HEK293 (cell line): ENCODE measurements around the gene DLGAP3.

Experiments
- CTCF ChIA-PET: fragments of 350-600 bp; formaldehyde crosslinking; extraction: SDS; loops from one replicate; lab custom pipeline; 2021; ENCODE audit warnings: antibody characterized with exemption; lab: Yijun Ruan, JAX
- POLR2A ChIA-PET: fragments of 300-600 bp; formaldehyde crosslinking; extraction: SDS; loops from one replicate; lab custom pipeline; 2020; ENCODE audit warnings: antibody characterized with exemption, inconsistent platforms; lab: Yijun Ruan, JAX
- H3K27ac ChIP-seq: fragments of 200-500 bp; sonication (Bioruptor generic); 2 replicates; pipeline ENCODE4 v1.5.1; 2014; ENCODE audit warnings: low read depth, low read length, control low read depth, inconsistent platforms; ENCODE audit errors: extremely low read depth
- H3K36me3 ChIP-seq, 2 experiments: fragments of 200-500 bp in 1 of 2; sonication (Bioruptor generic) in 1 of 2; 1 replicate in 1 of 2; 2 replicates in 1 of 2; pipeline ENCODE4 v1.5.1; 2014 to 2017; ENCODE audit warnings: inconsistent platforms in 2 of 2, low read length in 2 of 2; ENCODE audit not compliant: control insufficient read depth in 2 of 2, insufficient read depth in 1 of 2
- H3K4me1 ChIP-seq: fragments of 200-500 bp; sonication (Bioruptor generic); 2 replicates; pipeline ENCODE4 v1.5.1; 2014; ENCODE audit warnings: mild to moderate bottlenecking, low read length, inconsistent platforms; ENCODE audit not compliant: control insufficient read depth, insufficient read depth
- H3K4me3 ChIP-seq: 2 replicates; pipeline ENCODE4 v1.5.1; 2011; ENCODE audit warnings: low read depth, mild to moderate bottlenecking, control low read depth, low read length, moderate library complexity
- H3K9me3 ChIP-seq: fragments of 200-500 bp; sonication (Bioruptor generic); 2 replicates; pipeline ENCODE4 v1.5.1; 2014; ENCODE audit warnings: low read depth, low read length, inconsistent platforms; ENCODE audit not compliant: control insufficient read depth, insufficient read depth
- HOXD13 ChIP-seq: sonication (generic); formaldehyde crosslinking; IDR thresholded peaks from 2 replicates; pipeline ENCODE4 v1.8.0; 2022; ENCODE audit warnings: missing genetic modification reagents, borderline replicate concordance
- INSM2 ChIP-seq: fragments of 450-650 bp; formaldehyde crosslinking; IDR thresholded peaks from 2 replicates; pipeline ENCODE4 v1.5.1; 2016; ENCODE audit warnings: missing biosample characterization, missing genetic modification characterization
- KLF7 ChIP-seq: fragments of 450-650 bp; formaldehyde crosslinking; IDR thresholded peaks from 2 replicates; pipeline ENCODE4 v1.5.1; 2016; ENCODE audit warnings: missing biosample characterization, missing genetic modification characterization, borderline replicate concordance
- MZF1 ChIP-seq: fragments of 450-650 bp; formaldehyde crosslinking; IDR thresholded peaks from 2 replicates; pipeline ENCODE4 v1.5.1; 2017; ENCODE audit warnings: missing biosample characterization, missing genetic modification characterization, borderline replicate concordance
- OSR2 ChIP-seq: fragments of 450-650 bp; formaldehyde crosslinking; IDR thresholded peaks from 2 replicates; pipeline ENCODE4 v1.5.1; 2016; ENCODE audit warnings: missing biosample characterization, missing genetic modification characterization
- OVOL3 ChIP-seq: fragments of 450-650 bp; formaldehyde crosslinking; IDR thresholded peaks from 2 replicates; pipeline ENCODE4 v1.5.1; 2016; ENCODE audit warnings: missing biosample characterization, missing genetic modification characterization
- RBAK ChIP-seq: fragments of 450-650 bp; formaldehyde crosslinking; IDR thresholded peaks from 2 replicates; pipeline ENCODE4 v1.5.1; 2016; ENCODE audit warnings: missing biosample characterization, missing genetic modification characterization
- SP3 ChIP-seq: fragments of 450-650 bp; formaldehyde crosslinking; IDR thresholded peaks from 2 replicates; pipeline ENCODE4 v1.5.1; 2016; ENCODE audit warnings: missing biosample characterization, missing genetic modification characterization
- ZBTB21 ChIP-seq: fragments of 450-650 bp; formaldehyde crosslinking; IDR thresholded peaks from 2 replicates; pipeline ENCODE4 v1.5.1; 2017; ENCODE audit warnings: missing biosample characterization, missing genetic modification characterization
- ZNF148 ChIP-seq: fragments of 450-650 bp; formaldehyde crosslinking; IDR thresholded peaks from 2 replicates; pipeline ENCODE4 v1.5.0; 2017; ENCODE audit warnings: missing biosample characterization, missing genetic modification characterization, borderline replicate concordance
- ZNF169 ChIP-seq: fragments of 450-650 bp; formaldehyde crosslinking; IDR thresholded peaks from 2 replicates; pipeline ENCODE4 v1.5.1; 2016; ENCODE audit warnings: missing biosample characterization, missing genetic modification characterization
- ZNF175 ChIP-seq: fragments of 450-650 bp; formaldehyde crosslinking; IDR thresholded peaks from 2 replicates; pipeline ENCODE4 v1.5.1; 2016; ENCODE audit warnings: missing biosample characterization, missing genetic modification characterization
- ZNF214 ChIP-seq: fragments of 450-650 bp; formaldehyde crosslinking; IDR thresholded peaks from 2 replicates; pipeline ENCODE4 v1.5.1; 2017; ENCODE audit warnings: missing biosample characterization, mild to moderate bottlenecking, missing genetic modification characterization, borderline replicate concordance
- ZNF311 ChIP-seq: fragments of 450-650 bp; formaldehyde crosslinking; IDR thresholded peaks from 2 replicates; pipeline ENCODE4 v1.5.1; 2017; ENCODE audit warnings: missing biosample characterization, missing genetic modification characterization, borderline replicate concordance
- ZNF404 ChIP-seq: fragments of 450-650 bp; formaldehyde crosslinking; IDR thresholded peaks from 2 replicates; pipeline ENCODE4 v1.5.1; 2017; ENCODE audit warnings: missing biosample characterization, missing genetic modification characterization
- ZNF433 ChIP-seq: fragments of 450-650 bp; formaldehyde crosslinking; IDR thresholded peaks from 2 replicates; pipeline ENCODE4 v1.5.1; 2016; ENCODE audit warnings: missing biosample characterization, missing genetic modification characterization, low read depth
- ZSCAN16 ChIP-seq: fragments of 450-650 bp; formaldehyde crosslinking; IDR thresholded peaks from 2 replicates; pipeline ENCODE4 v1.5.1; 2016; ENCODE audit warnings: missing biosample characterization, missing genetic modification characterization
- TF ChIP-seq, protein P1 (sequence below): fragments of 450-650 bp; formaldehyde crosslinking; IDR thresholded peaks from 2 replicates; pipeline ENCODE4 v1.5.1; 2016; ENCODE audit warnings: missing biosample characterization, missing genetic modification characterization
- TF ChIP-seq, protein P2 (sequence below): fragments of 450-650 bp; formaldehyde crosslinking; IDR thresholded peaks from 2 replicates; pipeline ENCODE4 v1.5.1; 2016; ENCODE audit warnings: missing biosample characterization, missing genetic modification characterization
- TF ChIP-seq, protein P3 (sequence below): fragments of 450-650 bp; formaldehyde crosslinking; IDR thresholded peaks from 2 replicates; pipeline ENCODE4 v1.5.1; 2016; ENCODE audit warnings: missing biosample characterization, missing genetic modification characterization

DLGAP3 gene

DNA sequence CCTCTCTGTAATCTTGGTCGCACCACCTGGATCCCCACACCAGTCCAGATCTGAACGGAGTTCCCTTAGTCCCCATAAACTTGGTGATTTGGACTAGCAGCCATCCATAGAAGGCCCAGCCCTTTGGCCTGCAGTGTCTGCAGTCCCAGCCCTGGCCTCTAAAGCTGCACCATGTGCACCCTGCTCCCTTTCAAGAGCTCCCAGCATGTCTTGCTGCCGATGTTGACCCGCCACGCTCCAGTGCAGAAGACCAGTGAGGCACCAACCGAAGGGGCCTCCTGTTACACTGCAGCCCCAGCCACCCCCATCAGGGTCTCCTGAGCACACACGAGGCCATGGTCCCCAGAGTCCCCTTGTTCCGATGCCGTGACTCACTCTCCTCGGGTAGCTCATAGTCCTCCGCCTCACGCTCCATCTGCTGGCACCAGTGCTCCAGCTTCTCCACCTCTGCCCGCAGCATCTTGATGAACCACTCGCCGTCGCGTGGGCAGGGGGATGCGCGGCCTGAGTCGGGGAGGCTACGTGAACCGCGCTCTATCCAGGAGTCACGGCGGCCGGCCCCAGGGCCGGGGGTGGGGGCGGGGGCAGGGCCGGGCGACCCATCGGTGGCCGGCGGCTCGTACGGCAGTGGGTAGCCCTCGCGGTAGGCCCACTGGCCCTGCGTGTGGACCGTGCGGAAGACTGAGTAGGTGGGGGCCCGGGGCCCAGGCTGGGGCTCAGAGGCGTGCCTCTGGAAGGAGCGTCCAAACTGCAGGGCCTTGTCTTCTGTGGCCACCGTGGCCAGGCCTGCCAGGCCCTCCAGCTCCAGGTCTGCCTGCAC is 61.0 kb downstream of the DLGAP3 start:
- H3K36me3 ChIP-seq, result no peaks in the 10 kb centered on the region
- ChIA-PET POLR2A (no interaction called here), CTCF (interaction anchor here (0.5 to 2.9 kb wide), 5 partner anchors 15 to 580 kb away, joined by 3 to 7 read pairs (median 4); no protein-coding TSS in a partner anchor)
- no peak overlapping the region for H3K4me3 ChIP-seq
- H3K27ac ChIP-seq, result no peak overlapping the region
- H3K4me1 ChIP-seq, result no peaks in the 10 kb centered on the region
- H3K9me3 ChIP-seq, result no peaks in the 10 kb centered on the region
- no peak for TF ChIP-seq KLF7 (tag by site-specific recombination)
- TF ChIP-seq ZNF148 (tag by site-specific recombination), result no peak
- TF ChIP-seq HOXD13 (CRISPR knock-in tag), result no peak
- TF ChIP-seq ZNF214 (tag by site-specific recombination), result no peak
- no peak for TF ChIP-seq ZBTB21
- TF ChIP-seq RBAK (tag by site-specific recombination), result no peak
- TF ChIP-seq INSM2 (tag by site-specific recombination), result no peak
- TF ChIP-seq ZNF175 (tag by site-specific recombination), result no peak
- no peak for TF ChIP-seq ZNF433
- TF ChIP-seq MZF1 (tag by site-specific recombination), result no peak
- no peak for TF ChIP-seq OVOL3
- TF ChIP-seq OSR2, result no peak
- no peak for TF ChIP-seq ZNF169 (tag by site-specific recombination)
- TF ChIP-seq ZSCAN16, result no peak
- no peak for TF ChIP-seq ZNF311 (tag by site-specific recombination)
- TF ChIP-seq, protein P1, sequence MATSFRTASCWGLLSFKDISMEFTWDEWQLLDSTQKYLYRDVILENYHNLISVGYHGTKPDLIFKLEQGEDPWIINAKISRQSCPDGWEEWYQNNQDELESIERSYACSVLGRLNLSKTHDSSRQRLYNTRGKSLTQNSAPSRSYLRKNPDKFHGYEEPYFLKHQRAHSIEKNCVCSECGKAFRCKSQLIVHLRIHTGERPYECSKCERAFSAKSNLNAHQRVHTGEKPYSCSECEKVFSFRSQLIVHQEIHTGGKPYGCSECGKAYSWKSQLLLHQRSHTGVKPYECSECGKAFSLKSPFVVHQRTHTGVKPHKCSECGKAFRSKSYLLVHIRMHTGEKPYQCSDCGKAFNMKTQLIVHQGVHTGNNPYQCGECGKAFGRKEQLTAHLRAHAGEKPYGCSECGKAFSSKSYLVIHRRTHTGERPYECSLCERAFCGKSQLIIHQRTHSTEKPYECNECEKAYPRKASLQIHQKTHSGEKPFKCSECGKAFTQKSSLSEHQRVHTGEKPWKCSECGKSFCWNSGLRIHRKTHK (tag by site-specific recombination), result no peak
- TF ChIP-seq, protein P2, sequence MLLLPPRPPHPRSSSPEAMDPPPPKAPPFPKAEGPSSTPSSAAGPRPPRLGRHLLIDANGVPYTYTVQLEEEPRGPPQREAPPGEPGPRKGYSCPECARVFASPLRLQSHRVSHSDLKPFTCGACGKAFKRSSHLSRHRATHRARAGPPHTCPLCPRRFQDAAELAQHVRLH (tag by site-specific recombination), result no peak
- TF ChIP-seq, protein P3, sequence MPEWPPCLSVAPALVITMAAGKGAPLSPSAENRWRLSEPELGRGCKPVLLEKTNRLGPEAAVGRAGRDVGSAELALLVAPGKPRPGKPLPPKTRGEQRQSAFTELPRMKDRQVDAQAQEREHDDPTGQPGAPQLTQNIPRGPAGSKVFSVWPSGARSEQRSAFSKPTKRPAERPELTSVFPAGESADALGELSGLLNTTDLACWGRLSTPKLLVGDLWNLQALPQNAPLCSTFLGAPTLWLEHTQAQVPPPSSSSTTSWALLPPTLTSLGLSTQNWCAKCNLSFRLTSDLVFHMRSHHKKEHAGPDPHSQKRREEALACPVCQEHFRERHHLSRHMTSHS (tag by site-specific recombination), result no peak
- no peak for TF ChIP-seq ZNF404
- no peak for TF ChIP-seq SP3 (tag by site-specific recombination)
